ENCODE data around the gene DPP9.

DPP9 gene

DNA sequence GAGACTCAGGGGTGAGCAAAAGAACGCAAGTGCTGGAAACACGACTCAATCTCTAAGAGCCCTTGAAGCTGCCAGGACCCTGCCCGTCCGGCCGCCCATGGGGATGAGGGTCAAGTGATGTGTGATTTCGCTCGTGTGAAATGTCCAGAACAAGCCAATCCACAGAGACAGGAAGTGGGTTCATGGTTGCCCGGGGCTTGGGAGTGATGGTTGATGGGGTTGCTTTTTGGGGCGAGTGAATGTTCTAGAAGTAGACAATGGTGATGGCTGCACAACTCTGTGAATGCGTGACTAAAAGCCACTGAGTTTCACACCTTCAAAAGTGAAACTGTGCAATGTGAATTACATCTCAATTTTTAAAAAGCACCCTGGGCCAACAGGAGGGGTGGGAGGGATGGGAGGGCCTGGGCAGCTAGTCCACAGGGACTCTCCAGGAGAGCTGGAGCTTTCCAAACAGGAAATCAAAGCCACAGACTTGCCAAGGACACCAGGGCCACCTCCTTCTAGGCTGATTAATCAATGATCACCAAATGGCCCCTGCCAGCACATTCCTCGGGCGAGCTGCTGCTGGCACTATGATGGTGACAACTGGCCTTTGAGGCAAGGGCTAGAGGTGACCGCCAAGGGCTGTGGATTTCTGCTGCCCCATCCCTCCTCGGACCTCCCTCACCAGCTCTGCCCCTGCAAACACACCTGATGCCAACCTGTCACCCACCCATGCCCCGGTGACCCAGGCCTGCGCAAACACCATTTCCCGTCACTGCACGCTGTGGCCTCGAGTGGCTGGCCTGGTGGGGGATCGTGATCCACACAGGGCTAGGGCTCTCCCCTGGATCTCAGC is 14.0 kb downstream of the DPP9 start:
- no peak overlapping the region for H3K4me3 ChIP-seq (ENCODE audit: low read length)
- TF ChIP-seq ZNF274 (IDR thresholded peaks at IDR 0.05; ENCODE audit: low read depth, low read length) = no peak

- no peak for TF ChIP-seq ZNF274 (IDR thresholded peaks at IDR 0.05; ENCODE audit: low read depth, low read length)
- H3K4me3 ChIP-seq (ENCODE audit: low read length) = no peak overlapping the region
Observed at GRCh38 chr19:4707956-4708650, 15.5 kb downstream of the DPP9 start.

GRCh38 chr19:4707322-4707721 is 16.3 kb downstream of the DPP9 start:
- H3K4me3 ChIP-seq (ENCODE audit: low read length) = no peak overlapping the region
- TF ChIP-seq ZNF274 (IDR thresholded peaks at IDR 0.05; ENCODE audit: low read depth, low read length) = no peak

DNA sequence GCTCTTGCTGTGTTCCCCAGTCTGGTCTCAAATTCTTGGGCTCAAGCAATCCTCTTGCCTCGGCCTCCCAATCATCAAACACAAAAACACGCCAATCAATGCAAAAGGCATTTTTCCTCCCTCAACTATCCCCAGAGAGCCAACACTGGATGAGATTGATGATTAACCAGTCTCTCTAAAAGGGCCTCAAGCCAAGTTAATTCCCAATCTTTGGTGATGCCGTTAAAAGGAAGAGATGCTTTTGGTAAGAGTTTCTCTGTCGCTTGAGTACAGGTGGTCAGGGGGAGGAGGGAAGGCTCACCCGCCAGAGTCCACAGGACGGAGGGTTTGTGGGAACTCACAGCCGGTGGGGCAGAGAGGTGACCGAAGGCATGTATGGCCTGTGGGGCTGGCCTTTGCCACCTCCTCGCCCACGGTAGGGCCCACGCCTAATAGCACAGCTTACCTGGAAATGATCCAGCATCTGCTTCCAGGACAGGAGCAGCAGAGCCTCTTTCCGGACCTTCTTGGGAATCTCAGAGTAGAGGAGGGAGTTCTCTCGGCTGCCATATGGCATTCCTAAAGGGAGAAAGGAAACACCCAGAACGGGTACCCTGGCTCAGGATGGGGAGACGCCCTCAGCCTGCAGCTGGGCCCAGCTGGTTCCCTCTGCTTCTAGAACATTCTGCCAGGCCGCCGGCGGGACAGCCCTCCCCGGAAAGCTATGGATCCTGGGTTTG is 18.1 kb downstream of the DPP9 start:
- TF ChIP-seq ZNF274 (IDR thresholded peaks at IDR 0.05; ENCODE audit: low read depth, low read length) = no peak
- H3K4me3 ChIP-seq (ENCODE audit: low read length) = no peak overlapping the region

- no peak for TF ChIP-seq ZNF274 (IDR thresholded peaks at IDR 0.05; ENCODE audit: low read depth, low read length)
- H3K4me3 ChIP-seq (ENCODE audit: low read length) = no peak overlapping the region
Observed at GRCh38 chr19:4704317-4704673, 19.3 kb downstream of the DPP9 start.

DNA sequence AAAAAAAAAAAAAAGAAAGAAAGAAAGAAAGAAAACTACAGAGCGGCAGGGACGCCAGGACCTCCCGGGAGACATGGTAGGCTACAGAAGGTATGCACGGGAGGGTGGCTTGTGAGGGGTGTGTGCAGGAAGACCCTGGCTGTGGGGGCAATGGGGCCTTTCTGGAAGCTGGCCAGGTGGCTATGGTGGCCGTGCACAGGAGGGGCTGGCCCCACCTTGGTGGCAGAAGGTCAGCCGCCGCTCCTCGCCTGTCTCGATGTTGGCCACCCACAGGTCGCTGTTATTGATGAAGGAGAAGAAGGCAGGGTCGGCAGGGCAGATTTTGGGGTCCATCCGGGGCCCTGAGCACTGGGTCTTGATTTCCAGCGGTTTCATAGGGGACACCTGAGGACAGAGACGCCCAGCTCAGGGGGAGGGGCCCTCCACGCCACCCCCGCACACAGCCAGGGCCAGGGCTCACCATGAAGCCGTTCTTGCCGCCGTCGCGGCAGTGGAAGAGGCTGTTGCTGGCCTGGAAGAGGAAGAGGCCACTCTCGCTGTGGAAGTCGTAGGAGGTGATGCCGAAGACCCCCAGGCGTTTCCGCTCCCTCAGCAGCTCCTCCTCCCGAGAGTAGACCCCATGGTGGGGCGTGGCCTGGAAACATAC is 19.8 kb downstream of the DPP9 start:
- TF ChIP-seq ZNF274 (IDR thresholded peaks at IDR 0.05; ENCODE audit: low read depth, low read length) = no peak
- no peak overlapping the region for H3K4me3 ChIP-seq (ENCODE audit: low read length)

DNA sequence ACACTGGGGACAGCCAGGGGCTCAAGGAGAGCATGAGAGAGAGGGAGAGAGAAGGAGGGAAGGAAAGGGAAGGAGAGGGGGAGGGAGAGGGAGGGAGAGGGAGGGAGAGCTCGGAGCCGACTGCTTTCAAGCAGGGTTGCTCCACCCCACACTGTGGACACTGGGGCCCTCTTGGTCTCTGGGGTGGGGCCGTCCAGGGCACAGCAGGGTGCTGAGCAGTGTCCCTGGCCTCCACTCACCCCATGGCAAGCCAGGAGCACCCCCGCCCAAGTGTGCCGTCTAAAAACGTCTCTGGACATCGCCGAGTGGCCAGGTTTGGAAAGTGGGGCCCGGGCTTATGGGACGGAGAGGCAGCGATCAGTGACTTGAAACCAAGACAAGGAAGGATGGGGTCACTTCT is 20.9 kb downstream of the DPP9 start:
- no peak overlapping the region for H3K4me3 ChIP-seq (ENCODE audit: low read length)
- TF ChIP-seq ZNF274 (IDR thresholded peaks at IDR 0.05; ENCODE audit: low read depth, low read length) = no peak

- H3K4me3 ChIP-seq (ENCODE audit: low read length) = no peak overlapping the region
- TF ChIP-seq ZNF274 (IDR thresholded peaks at IDR 0.05; ENCODE audit: low read depth, low read length) = no peak
Observed at GRCh38 chr19:4701557-4701956, 22.1 kb downstream of the DPP9 start.

- TF ChIP-seq ZNF274 (IDR thresholded peaks at IDR 0.05; ENCODE audit: low read depth, low read length) = no peak
- no peak overlapping the region for H3K4me3 ChIP-seq (ENCODE audit: low read length)
Observed at GRCh38 chr19:4700693-4700970, 23.0 kb downstream of the DPP9 start.

DNA sequence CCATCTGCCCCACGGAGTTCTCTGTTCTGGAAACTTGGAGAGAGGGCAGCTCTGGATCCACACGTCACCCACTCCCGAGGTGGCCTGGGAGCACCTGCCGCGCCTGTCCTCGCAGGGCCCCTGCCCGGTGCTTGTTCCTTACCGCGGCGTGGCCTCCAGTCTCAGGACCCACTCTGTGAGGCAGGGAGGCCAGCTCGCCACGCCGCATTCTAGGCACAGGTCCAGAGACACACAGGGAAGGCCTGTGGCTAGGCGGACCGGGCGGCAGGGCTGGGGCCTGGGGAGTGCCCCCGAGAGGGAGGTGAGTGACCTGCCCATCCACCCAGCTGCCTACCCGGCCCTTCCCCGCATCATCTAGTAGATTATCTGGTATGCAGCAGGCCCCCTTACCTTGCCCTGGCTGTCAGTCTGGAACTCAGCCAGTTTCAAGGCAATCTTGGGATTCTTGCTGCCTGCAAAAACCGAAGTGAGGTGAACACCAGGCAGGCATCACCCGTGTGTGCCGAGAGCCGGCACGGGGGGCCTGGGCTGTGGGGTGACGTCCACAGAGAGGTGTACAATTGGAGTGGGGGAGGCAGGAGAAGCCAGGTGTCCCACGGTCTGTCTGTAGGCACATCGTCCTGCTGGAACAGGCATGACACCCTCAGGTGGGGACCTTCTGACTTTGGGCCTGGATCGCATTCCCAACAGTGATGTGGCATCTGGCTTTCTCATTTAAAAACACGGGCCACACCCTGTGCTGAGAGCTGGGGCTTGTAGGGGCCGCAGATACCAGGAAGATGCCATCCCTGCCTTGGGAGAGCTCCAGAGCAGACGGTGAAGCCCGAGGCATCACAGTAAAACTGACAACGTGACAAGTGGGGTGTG is 23.6 kb downstream of the DPP9 start:
- no peak overlapping the region for H3K4me3 ChIP-seq (ENCODE audit: low read length)
- no peak for TF ChIP-seq ZNF274 (IDR thresholded peaks at IDR 0.05; ENCODE audit: low read depth, low read length)

- no peak for TF ChIP-seq ZNF274 (IDR thresholded peaks at IDR 0.05; ENCODE audit: low read depth, low read length)
- no peak overlapping the region for H3K4me3 ChIP-seq (ENCODE audit: low read length)
Observed at GRCh38 chr19:4697304-4697703, 26.3 kb downstream of the DPP9 start.

GRCh38 chr19:4695224-4695731 is 28.4 kb downstream of the DPP9 start:
- no peak for TF ChIP-seq ZNF274 (IDR thresholded peaks at IDR 0.05; ENCODE audit: low read depth, low read length)
- no peak overlapping the region for H3K4me3 ChIP-seq (ENCODE audit: low read length)

GRCh38 chr19:4694211-4694987 is 29.2 kb downstream of the DPP9 start:
- H3K4me3 ChIP-seq (ENCODE audit: low read length) = no peak overlapping the region
- no peak for TF ChIP-seq ZNF274 (IDR thresholded peaks at IDR 0.05; ENCODE audit: low read depth, low read length)

All from GM08714 (cell line).